ENCODE results near the gene SMAD3. TPM values are rescaled to one million over a fixed set of nuclear protein-coding genes. Genes with fewer than 3 reads are reported as not detected.
A peak's percentile ranks its signal among the peaks of the same experiment; 100 is the strongest.

The SMAD3 gene
- total and polyA plus RNA-seq, 10 of the 15 experiments (the other 5 are each of a cell fraction or from before 2014, with no cell fraction given): 5.6 to 43.2 (median 16.0) TPM

DNA sequence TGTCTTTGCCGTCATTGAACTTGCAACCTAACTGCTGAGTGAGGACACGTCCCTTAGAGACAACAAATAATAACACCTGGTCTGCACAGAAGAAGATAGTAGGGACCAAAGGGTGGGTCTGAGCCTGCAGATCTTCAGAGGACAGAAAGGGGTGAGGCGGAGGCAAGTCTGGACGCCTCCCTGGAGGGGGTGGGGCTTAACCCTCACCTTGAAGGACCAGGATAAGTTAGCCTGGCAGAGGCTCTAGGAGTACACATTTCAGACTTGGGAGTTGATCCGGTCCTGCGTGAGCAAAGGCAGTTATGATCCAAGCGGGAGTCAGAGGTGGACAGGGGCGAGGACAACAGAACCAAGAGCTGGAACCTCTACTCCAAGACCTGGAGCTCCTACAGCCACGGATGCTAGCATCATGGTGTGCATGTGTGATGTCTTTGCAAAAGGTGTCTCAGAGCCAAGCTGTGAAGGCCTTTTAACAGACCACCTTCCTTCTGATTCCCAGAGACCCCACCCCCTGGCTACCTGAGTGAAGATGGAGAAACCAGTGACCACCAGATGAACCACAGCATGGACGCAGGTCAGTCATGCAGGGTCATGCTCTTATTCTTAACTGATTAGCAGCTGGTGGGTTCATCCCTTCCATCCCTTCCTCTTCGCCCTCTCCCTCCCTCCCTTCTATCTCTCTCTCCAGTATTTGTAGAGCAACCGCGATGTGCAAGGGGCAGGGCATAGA is 101.0 kb downstream of the SMAD3 start:
- SMC1A ChIA-PET (ENCODE audit: uncharacterized antibody, unreplicated experiment): no interaction called here
- no peak for DNase-seq (ENCODE audit: low read depth, low spot score)
- Histone ChIP-seq H3K9ac (ENCODE audit: control insufficient read depth, insufficient read depth, low read length) (no peak overlapping the region), H3K4me2 (ENCODE audit: control insufficient read depth, insufficient read depth) (no peak overlapping the region), H3K27me3 (replicated peaks in 1 of 2; ENCODE audit: control insufficient read depth in 2 of 2, insufficient read depth in 2 of 2, low read length in 1 of 2) (no peaks in the 10 kb centered on the region), H2AFZ (ENCODE audit: control insufficient read depth, low read depth, low read length) (no peak overlapping the region), H3K9me3 (replicated peaks; ENCODE audit: control insufficient read depth, insufficient read depth, low read length) (no peaks in the 10 kb centered on the region), H3K4me3 (no peak overlapping the region), H4K20me1 (ENCODE audit: control insufficient read depth, insufficient read depth) (peaks cover 3% of the 10 kb centered on the region; the same call in 1 of the 2 replicates), H3K79me2 (ENCODE audit: control insufficient read depth, insufficient read depth, low read length) (no peaks in the 10 kb centered on the region; the same call in 1 of the 2 replicates), H3K4me1 (ENCODE audit: control insufficient read depth, insufficient read depth, low read length) (no peaks in the 10 kb centered on the region), H3K27ac (ENCODE audit: control insufficient read depth, insufficient read depth) (no peak overlapping the region), H3K36me3 (ENCODE audit: control insufficient read depth in 2 of 2, insufficient read depth in 2 of 2, low read length in 1 of 2) (peaks cover 27 to 42% of the 10 kb centered on the region in 2 experiments)
- BruUV-seq (replicated peaks): no TSS peak
- no peak for FAIRE-seq
- CTCF ChIA-PET: no interaction called here
- no peak for ATAC-seq
- in situ Hi-C loops (cut with MboI) (no loop called here), intact Hi-C loops (cut with micrococcal nuclease; ENCODE audit: unreplicated experiment) (no loop called here)
- TF ChIP-seq RELA (IDR thresholded peaks at IDR 0.05; ENCODE audit: borderline replicate concordance, partially characterized antibody) (no peak), POLR2A (IDR thresholded peaks at IDR 0.05; ENCODE audit: low read depth, low read length) (0 out of 2 replicates have a peak, but pooled peaks have one; percentile 14)
- POLR2A ChIA-PET: no interaction called here
- RAD21 ChIA-PET (ENCODE audit: unreplicated experiment): no interaction called here
- WGBS (ENCODE audit: insufficient coverage, insufficient replicate concordance, low lambda C conversion rate, missing lambda C conversion rate): 91% methylated on average over 13 of the region's 13 CpGs

DNA sequence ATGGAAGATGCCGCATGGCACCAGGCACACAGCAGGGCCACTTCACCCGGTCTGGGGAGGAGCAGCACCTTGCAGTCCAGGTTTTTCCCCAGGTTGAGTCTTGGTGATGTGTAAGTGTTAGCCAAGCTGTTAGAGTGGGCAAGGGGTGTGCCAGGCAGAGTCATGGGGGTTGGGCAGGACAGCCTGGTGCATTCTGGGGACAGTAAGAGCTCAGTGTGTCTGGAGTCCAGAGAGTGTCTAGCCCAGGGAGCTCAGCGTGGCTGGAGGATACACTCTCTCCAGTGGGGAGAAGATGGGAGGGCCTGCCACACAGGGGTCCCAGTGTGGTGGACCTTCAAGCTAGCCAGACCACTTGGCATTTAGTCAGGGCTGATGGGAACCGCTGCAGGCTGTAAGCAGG is 101.7 kb downstream of the SMAD3 start:
- in situ Hi-C loops (cut with MboI) (no loop called here), intact Hi-C loops (cut with micrococcal nuclease; ENCODE audit: unreplicated experiment) (no loop called here)
- peaks cover 3% of the 10 kb centered on the region; the same call in 1 of the 2 replicates for H4K20me1 ChIP-seq (ENCODE audit: control insufficient read depth, insufficient read depth)
- H3K27ac ChIP-seq (ENCODE audit: control insufficient read depth, insufficient read depth): no peak overlapping the region
- no peaks in the 10 kb centered on the region for H3K27me3 ChIP-seq (replicated peaks in 1 of 2; ENCODE audit: control insufficient read depth in 2 of 2, insufficient read depth in 2 of 2, low read length in 1 of 2)
- no peak for TF ChIP-seq RB1 (IDR thresholded peaks at IDR 0.05; ENCODE audit: borderline replicate concordance)
- no peak for DNase-seq (ENCODE audit: low read depth, low spot score)
- ChIA-PET CTCF (no interaction called here), SMC1A (ENCODE audit: uncharacterized antibody, unreplicated experiment) (no interaction called here), POLR2A (no interaction called here), RAD21 (ENCODE audit: unreplicated experiment) (no interaction called here)
- no peak overlapping the region for H3K9ac ChIP-seq (ENCODE audit: control insufficient read depth, insufficient read depth, low read length)
- no peak overlapping the region for H2AFZ ChIP-seq (ENCODE audit: control insufficient read depth, low read depth, low read length)
- ATAC-seq: no peak
- H3K4me1 ChIP-seq (ENCODE audit: control insufficient read depth, insufficient read depth, low read length): no peaks in the 10 kb centered on the region
- H3K4me2 ChIP-seq (ENCODE audit: control insufficient read depth, insufficient read depth): no peak overlapping the region
- H3K36me3 ChIP-seq (ENCODE audit: control insufficient read depth in 2 of 2, insufficient read depth in 2 of 2, low read length in 1 of 2): peaks cover 27 to 42% of the 10 kb centered on the region in 2 experiments
- FAIRE-seq: no peak
- 86% methylated on average over 4 of the region's 4 CpGs for WGBS (ENCODE audit: insufficient coverage, insufficient replicate concordance, low lambda C conversion rate, missing lambda C conversion rate)
- no peaks in the 10 kb centered on the region; the same call in 1 of the 2 replicates for H3K79me2 ChIP-seq (ENCODE audit: control insufficient read depth, insufficient read depth, low read length)
- no peaks in the 10 kb centered on the region for H3K9me3 ChIP-seq (replicated peaks; ENCODE audit: control insufficient read depth, insufficient read depth, low read length)
- no TSS peak for BruUV-seq (replicated peaks)
- H3K4me3 ChIP-seq: no peak overlapping the region
